Esophagus muscularis mucosa (tissue), 4 donors: ENCODE results near the gene TESK2. TPM values are rescaled to one million over a fixed set of nuclear protein-coding genes. Genes with fewer than 3 reads are reported as not detected.

Source experiments
- DNase-seq: peaks from one replicate; pipeline ENCODE4 v3.0.0-alpha.2; 2017; ENCODE audit errors: extremely low spot score
- H3K27ac ChIP-seq, 4 donors: fragments of 200-600 bp; sonication (generic); replicated peaks in 1 of 4; 1 replicate in 3 of 4; 2 replicates in 1 of 4; pipeline ENCODE4 v1.5.1; 2016 to 2019; ENCODE audit warnings: mild to moderate bottlenecking in 1 of 4
- H3K27me3 ChIP-seq, 4 donors: fragments of 200-600 bp; sonication (generic); one replicate each; pipeline versions ENCODE4 v1.5.1 to v1.6.0; 2016 to 2019
- H3K36me3 ChIP-seq, 4 donors: fragments of 200-600 bp; sonication (generic); one replicate each; pipeline ENCODE4 v1.5.1; 2016 to 2019
- H3K4me1 ChIP-seq, 4 donors: fragments of 200-600 bp; sonication (generic); one replicate each; pipeline ENCODE4 v1.5.1; 2016 to 2019
- H3K4me3 ChIP-seq, 4 donors: fragments of 200-600 bp; sonication (generic); 1 replicate in 2 of 4; 2 replicates in 2 of 4; pipeline ENCODE4 v1.5.1; 2016 to 2019; ENCODE audit warnings: mild to moderate bottlenecking in 4 of 4, moderate library complexity in 1 of 4
- H3K9me3 ChIP-seq, 4 donors: fragments of 200-600 bp; sonication (generic); 1 replicate in 3 of 4; 2 replicates in 1 of 4; pipeline ENCODE4 v1.5.1; 2016 to 2019
- CTCF ChIP-seq, 3 experiments: fragments of 200-600 bp in 2 of 3; fragments of 450-650 bp in 1 of 3; sonication (generic) in 2 of 3; IDR thresholded peaks; one replicate each; pipeline ENCODE4 v1.5.1; 2017 to 2019; ENCODE audit warnings: antibody characterized with exemption in 3 of 3, mild to moderate bottlenecking in 2 of 3, moderate library complexity in 1 of 3
- EP300 ChIP-seq: sonication (generic); formaldehyde crosslinking; IDR thresholded peaks from one replicate; pipeline ENCODE4 v1.6.1; 2017; ENCODE audit warnings: antibody characterized with exemption
- POLR2A ChIP-seq: fragments of 450-650 bp; IDR thresholded peaks from one replicate; pipeline ENCODE4 v1.6.1; 2017; ENCODE audit warnings: antibody characterized with exemption, moderate library complexity, mild to moderate bottlenecking, low read depth
- POLR2AphosphoS5 ChIP-seq, 2 donors: sonication (generic); formaldehyde crosslinking; IDR thresholded peaks; one replicate each; pipeline ENCODE4 v1.6.1; 2017; ENCODE audit warnings: antibody characterized with exemption in 2 of 2
- WGBS: methylation state at CpG from one replicate; pipeline ENCODE4 v1.1.5; 2018; 5-methylcytosine and 5-hydroxymethylcytosine counted together
- intact Hi-C: fragments of 100-400 bp; cut with DNase I; formaldehyde crosslinking; loops from one replicate; pipeline ENCODE4 v1.15.1; 2023
- total RNA-seq, 4 donors: library from RNA; depleted of rRNA; stranded (reverse); fragments of >200 nt; gene quantifications; one replicate each; pipeline versions ENCODE4 v1.1.0 to v1.2.1, GENCODE V29; 2016

The TESK2 gene
- total RNA-seq, 4 donors from 2014 or later: 3.3 to 6.5 (median 4.8) TPM

DNA sequence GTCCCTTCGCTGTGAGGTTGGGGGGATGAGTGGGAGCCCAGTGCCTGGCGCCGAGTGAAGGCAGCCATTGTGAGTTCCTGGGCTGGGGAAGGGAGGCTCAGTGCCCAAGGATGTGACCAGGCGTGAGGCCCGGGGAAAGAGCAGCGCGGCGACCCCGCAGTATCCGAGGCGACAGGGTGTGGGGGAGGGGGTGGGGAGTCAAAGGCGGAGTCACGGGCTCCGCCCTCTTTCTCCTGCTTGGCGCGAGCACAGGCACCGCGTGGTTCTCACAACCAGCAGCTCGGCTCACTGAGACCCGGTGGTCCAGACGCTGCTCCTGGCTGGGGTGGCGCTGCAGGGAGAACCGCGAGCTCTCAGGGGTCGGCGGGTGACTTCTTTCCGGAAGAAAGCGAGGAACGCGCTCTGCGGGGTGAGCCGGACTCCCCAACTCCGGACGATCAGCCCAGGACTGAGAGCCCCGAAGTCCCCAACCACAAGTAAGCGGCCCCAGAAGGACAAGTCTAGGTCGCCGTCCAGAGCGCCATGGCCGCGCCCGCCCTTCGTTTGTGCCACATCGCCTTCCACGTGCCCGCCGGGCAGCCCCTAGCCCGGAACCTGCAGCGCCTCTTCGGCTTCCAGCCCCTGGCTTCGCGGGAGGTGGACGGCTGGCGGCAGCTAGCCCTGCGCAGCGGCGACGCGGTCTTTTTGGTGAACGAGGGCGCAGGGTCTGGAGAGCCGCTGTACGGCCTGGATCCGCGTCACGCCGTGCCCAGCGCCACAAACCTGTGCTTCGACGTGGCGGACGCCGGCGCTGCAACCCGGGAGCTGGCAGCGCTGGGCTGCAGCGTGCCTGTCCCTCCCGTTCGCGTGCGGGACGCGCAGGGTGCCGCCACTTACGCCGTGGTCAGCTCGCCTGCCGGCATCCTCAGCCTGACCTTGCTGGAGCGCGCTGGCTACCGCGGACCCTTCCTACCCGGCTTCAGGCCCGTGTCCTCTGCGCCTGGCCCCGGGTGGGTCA is 164.0 kb downstream of the TESK2 start, which contains the start of gene HPDL:
Gene HPDL (plus strand): TSS at position 269 of the 997 bp plus-strand sequence. CDS start 254 bp downstream, at position 523.
- WGBS: 21% methylated on average over 30 of the region's 96 CpGs
- no peak for DNase-seq

DNA sequence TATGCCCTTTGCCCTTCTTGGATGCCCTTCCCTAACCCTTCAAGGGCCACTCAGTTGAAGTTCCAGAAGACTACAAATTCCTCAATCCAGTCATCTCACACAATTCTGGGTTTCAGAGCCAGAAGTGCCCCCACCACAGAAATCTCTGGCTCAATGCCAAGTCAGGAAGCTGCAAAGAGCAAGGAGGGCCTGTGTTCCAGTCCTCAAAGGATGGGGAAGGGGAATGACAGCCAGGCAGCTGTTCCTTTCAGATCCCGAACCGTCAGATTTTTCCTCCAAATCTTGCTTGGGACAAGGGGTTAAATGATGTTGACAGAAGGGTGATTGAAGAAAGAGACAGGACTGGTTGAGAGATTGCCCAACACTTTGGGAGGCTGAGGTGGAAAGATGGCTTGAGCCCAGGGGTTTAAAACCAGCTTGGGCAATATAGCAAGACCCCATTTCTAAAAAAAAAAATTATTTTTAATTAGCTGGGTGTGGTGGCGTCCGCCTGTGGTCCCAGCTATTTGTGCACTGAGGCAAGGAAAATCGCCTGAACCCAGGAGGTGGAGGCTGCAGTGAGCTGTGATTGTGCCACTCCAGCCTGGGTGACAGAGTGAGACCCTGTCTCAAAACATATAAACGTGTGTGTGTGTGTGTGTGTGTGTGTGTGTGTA is 165.0 kb downstream of the TESK2 start:
- Histone ChIP-seq H3K36me3 (peaks cover 7 to 23% (median 19%) of the 10 kb centered on the region in 4 donors), H3K4me1 (peaks cover 14 to 22% (median 17%) of the 10 kb centered on the region in 4 donors), H3K27me3 (peaks cover 0 to 9% (median 0%) of the 10 kb centered on the region in 4 donors), H3K9me3 (no peaks in the 10 kb centered on the region), H3K27ac (no peak overlapping the region), H3K4me3 (peak overlapping the region; percentile 49 to 69 (median 56))
- no peak for TF ChIP-seq POLR2A
- no peak for TF ChIP-seq EP300
- no peak for TF ChIP-seq CTCF (IDR thresholded peaks at IDR 0.05)
- no peak for TF ChIP-seq POLR2AphosphoS5 (IDR thresholded peaks at IDR 0.05)
- DNase-seq: no peak
- intact Hi-C loops: no loop called here
- WGBS: 64% methylated on average over 6 of the region's 6 CpGs

More for the DNA sequence above, 164.0 kb downstream of the TESK2 start, which contains the start of gene HPDL:
- Histone ChIP-seq H3K27ac (peak within 1 kb of the TSS in 1 of 4 donors; percentile 28), H3K27me3 (peaks cover 0 to 9% (median 0%) of the 10 kb centered on the region in 4 donors), H3K4me3 (peak within 1 kb of the TSS; percentile 49 to 69 (median 56)), H3K4me1 (peaks cover 14 to 22% (median 17%) of the 10 kb centered on the region in 4 donors), H3K9me3 (no peaks in the 10 kb centered on the region), H3K36me3 (peaks cover 17 to 33% (median 28%) of the 10 kb centered on the region in 4 donors)
- no peak for TF ChIP-seq EP300
- peak in 1 of 2 donors; percentile 6 for TF ChIP-seq POLR2AphosphoS5 (IDR thresholded peaks at IDR 0.05)
- intact Hi-C loops: no loop called here

DNA sequence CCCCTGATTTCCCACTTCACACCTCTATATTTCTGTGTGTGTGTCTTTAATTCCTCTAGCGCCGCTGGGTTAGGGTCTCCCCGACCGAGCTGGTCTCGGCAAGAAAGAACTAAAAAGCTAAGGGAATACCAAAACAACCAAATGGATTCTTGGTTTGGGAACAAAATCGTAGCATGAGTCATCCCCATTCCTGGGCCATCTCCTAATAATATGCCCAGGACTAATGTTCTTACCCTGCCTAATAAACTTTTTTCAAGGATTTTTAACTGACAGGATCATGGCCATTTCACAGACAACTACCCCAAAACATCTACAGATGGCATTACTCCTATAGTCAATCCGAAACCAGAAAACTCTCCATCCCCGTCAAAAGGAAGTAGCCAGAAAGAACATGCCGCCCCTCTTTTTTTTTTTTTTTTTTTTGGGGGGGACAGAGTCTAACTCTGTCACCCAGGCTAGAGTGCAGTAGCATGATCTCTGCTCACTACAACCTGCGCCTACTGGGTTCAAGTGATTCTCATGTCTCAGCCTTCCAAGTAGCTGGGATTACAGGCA is 168.4 kb downstream of the TESK2 start:
- no peaks in the 10 kb centered on the region for H3K9me3 ChIP-seq
- no peak overlapping the region for H3K4me3 ChIP-seq
- intact Hi-C loops: no loop called here
- DNase-seq: no peak
- WGBS: 89% methylated on average over 10 of the region's 10 CpGs
- TF ChIP-seq POLR2AphosphoS5 (IDR thresholded peaks at IDR 0.05) (no peak), CTCF (IDR thresholded peaks at IDR 0.05) (no peak), EP300 (no peak), POLR2A (no peak)
- no peaks in the 10 kb centered on the region for H3K36me3 ChIP-seq
- H3K27me3 ChIP-seq: peaks cover 0 to 4% (median 0%) of the 10 kb centered on the region in 4 donors
- no peak overlapping the region for H3K27ac ChIP-seq
- H3K4me1 ChIP-seq: peaks cover 12 to 20% (median 14%) of the 10 kb centered on the region in 4 donors

DNA sequence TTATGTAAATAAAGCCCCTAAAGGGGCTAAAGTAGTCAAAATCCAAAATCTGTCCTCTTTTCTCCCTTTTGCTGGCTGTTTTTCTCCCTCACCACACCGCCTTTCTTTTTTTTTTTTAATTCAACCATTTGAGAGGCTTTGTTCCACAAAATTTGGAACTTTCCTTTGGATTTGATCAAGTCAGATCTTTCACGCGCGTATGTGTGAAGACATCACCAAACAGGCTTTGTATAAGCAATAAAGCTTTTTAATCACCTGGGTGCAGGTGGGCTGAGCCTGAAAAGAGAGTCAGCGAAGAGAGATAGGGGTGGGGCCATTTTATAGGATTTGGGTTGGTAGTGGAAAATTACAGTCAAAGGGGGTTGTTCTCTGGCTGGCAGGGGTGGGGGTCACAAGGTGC is 169.5 kb downstream of the TESK2 start:
- H3K4me3 ChIP-seq: no peak overlapping the region
- intact Hi-C loops: no loop called here
- DNase-seq: no peak
- no peaks in the 10 kb centered on the region for H3K9me3 ChIP-seq
- TF ChIP-seq CTCF (IDR thresholded peaks at IDR 0.05) (no peak), EP300 (no peak), POLR2AphosphoS5 (IDR thresholded peaks at IDR 0.05) (no peak), POLR2A (no peak)
- H3K4me1 ChIP-seq: peaks cover under 1 to 9% (median 3%) of the 10 kb centered on the region in 4 donors
- H3K27me3 ChIP-seq: no peaks in the 10 kb centered on the region
- WGBS: 88% methylated on average over 5 of the region's 5 CpGs
- no peaks in the 10 kb centered on the region for H3K36me3 ChIP-seq
- no peak overlapping the region for H3K27ac ChIP-seq
